Central memory CD8-positive, alpha-beta T cell (primary cell): ENCODE measurements around the gene ACTR3C.

ENCODE experiments used
- ATAC-seq: fragments of 150-1000 bp; cut with Tn5 transposase; replicated peaks from 2 replicates; pipeline ENCODE4 v1.10.0; 2022; ENCODE audit warnings: mild to moderate bottlenecking, moderate FRiP score, moderate number of reproducible peaks; ENCODE audit not compliant: poor library complexity, severe bottlenecking; ENCODE audit errors: extremely low read depth
- DNase-seq, 2 donors: peaks; one replicate each; pipeline ENCODE4 v3.0.0; 2021; ENCODE audit warnings: low spot score in 2 of 2
- H3K27ac Mint-ChIP-seq: one replicate; pipeline ENCODE4 v1.8.0; 2022; ENCODE audit warnings: low read depth, mild to moderate bottlenecking, moderate library complexity, mixed read lengths
- H3K27me3 Mint-ChIP-seq: one replicate; pipeline ENCODE4 v1.8.0; 2022; ENCODE audit warnings: mixed read lengths
- H3K36me3 Mint-ChIP-seq: one replicate; pipeline ENCODE4 v1.8.0; 2022; ENCODE audit warnings: mild to moderate bottlenecking, moderate library complexity, mixed read lengths; ENCODE audit not compliant: insufficient read depth
- H3K4me1 Mint-ChIP-seq: one replicate; pipeline ENCODE4 v1.8.0; 2022; ENCODE audit warnings: mixed read lengths
- H3K4me3 Mint-ChIP-seq: one replicate; pipeline ENCODE4 v1.8.0; 2022; ENCODE audit warnings: mild to moderate bottlenecking, moderate library complexity, mixed read lengths
- H3K9me3 Mint-ChIP-seq: one replicate; pipeline ENCODE4 v1.8.0; 2022; ENCODE audit warnings: mixed read lengths

Gene ACTR3C

DNA sequence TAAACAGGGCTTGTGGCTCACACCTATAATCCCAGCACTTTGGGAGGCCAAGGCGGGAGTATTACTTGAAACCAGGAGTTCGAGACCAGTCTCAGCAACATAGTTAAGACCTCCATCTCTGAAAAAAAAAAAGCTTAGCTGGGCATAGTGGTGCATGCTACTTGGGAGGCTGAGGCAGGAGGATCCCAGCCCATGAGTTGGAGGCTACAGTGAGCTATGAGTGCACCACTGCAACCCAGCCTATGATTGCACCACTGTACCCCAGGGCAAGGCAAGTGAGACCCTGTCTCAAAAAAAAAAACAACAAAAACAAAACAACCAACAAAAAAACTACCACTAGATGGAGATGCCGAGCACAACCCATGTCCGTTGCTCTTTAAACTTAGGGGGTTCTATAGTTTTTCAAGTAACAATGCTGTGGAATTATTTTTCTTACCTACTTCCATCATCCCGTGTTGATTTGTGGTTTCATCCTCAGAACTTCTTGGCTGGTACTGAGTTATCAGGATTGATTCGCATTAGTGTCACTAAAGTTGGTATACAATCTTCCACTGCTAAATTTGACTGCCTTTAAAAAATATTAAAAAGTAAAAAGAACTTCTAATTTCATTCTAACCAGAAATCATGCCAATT, 33.0 kb upstream of the ACTR3C start:
- no peak for ATAC-seq
- Mint-ChIP-seq H3K36me3 (peaks cover 9% of the 10 kb centered on the region), H3K4me1 (peaks cover 40% of the 10 kb centered on the region), H3K4me3 (no peak overlapping the region), H3K27ac (no peak overlapping the region), H3K9me3 (no peaks in the 10 kb centered on the region), H3K27me3 (no peaks in the 10 kb centered on the region)
- DNase-seq, result no peak

DNA sequence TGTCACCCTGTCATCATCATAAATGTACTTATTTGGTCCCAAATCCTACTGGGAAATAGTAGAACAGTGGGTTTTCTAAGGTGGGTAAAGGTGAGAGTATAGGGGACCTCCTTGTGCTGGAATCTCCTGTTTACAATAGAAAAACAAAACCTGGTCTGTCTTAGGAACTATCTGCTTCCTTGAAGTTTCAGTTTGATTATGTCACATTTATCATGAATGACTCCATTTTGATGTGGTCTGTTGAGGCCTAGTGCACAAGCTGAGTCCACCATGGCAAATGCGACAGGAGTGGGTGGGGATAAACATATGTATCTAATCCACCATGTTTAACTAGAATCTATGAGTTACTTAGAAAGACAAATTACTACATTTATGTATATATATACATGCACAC, 32.3 kb upstream of the ACTR3C start:
- no peaks in the 10 kb centered on the region for H3K9me3 Mint-ChIP-seq
- peaks cover 9% of the 10 kb centered on the region for H3K36me3 Mint-ChIP-seq
- peaks cover 40% of the 10 kb centered on the region for H3K4me1 Mint-ChIP-seq
- no peak for ATAC-seq
- DNase-seq, result no peak
- H3K4me3 Mint-ChIP-seq, result no peak overlapping the region
- H3K27me3 Mint-ChIP-seq, result no peaks in the 10 kb centered on the region
- H3K27ac Mint-ChIP-seq, result no peak overlapping the region

GRCh38 chr7:150351587-150352194, 28.3 kb upstream of the ACTR3C start:
- no peak overlapping the region for H3K4me3 Mint-ChIP-seq
- no peak overlapping the region for H3K27ac Mint-ChIP-seq
- H3K4me1 Mint-ChIP-seq, result peaks cover 6% of the 10 kb centered on the region
- DNase-seq, result no peak
- no peaks in the 10 kb centered on the region for H3K9me3 Mint-ChIP-seq
- peaks cover 2% of the 10 kb centered on the region for H3K36me3 Mint-ChIP-seq
- H3K27me3 Mint-ChIP-seq, result peaks cover 3% of the 10 kb centered on the region
- ATAC-seq, result no peak

GRCh38 chr7:150346922-150347321, 23.6 kb upstream of the ACTR3C start:
- ATAC-seq (no peak), DNase-seq (no peak)
- Mint-ChIP-seq H3K27ac (no peak overlapping the region), H3K36me3 (no peaks in the 10 kb centered on the region), H3K4me1 (no peaks in the 10 kb centered on the region), H3K9me3 (no peaks in the 10 kb centered on the region), H3K27me3 (peaks cover 33% of the 10 kb centered on the region), H3K4me3 (no peak overlapping the region)

- Mint-ChIP-seq H3K27ac (no peak overlapping the region), H3K36me3 (peaks cover 2% of the 10 kb centered on the region), H3K4me3 (no peak overlapping the region), H3K9me3 (no peaks in the 10 kb centered on the region), H3K27me3 (peaks cover 38% of the 10 kb centered on the region), H3K4me1 (no peaks in the 10 kb centered on the region)
- no peak for ATAC-seq
- no peak for DNase-seq
These were observed 21.7 kb upstream of the ACTR3C start for GRCh38 chr7:150345012-150345411.

DNA sequence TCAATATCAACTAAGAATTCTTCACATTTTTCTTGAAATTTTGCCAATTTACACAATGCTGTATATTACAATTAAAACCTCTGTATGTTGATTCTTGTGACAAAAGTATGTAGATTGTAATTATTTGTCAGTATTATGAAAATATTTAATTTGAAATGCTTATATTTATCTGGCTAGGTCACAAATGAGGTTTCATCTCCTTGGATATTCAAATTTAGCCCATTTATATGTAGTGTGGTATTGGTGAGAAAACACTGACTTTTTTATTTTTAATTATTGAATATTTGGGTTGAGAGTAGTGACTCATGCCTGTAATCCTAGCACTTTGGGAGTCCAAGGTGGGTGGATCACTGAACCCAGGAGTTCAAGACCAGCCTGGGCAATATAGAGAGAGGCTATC, 21.0 kb upstream of the ACTR3C start:
- DNase-seq, result no peak
- no peak overlapping the region for H3K4me3 Mint-ChIP-seq
- ATAC-seq, result no peak
- H3K36me3 Mint-ChIP-seq, result peaks cover 2% of the 10 kb centered on the region
- H3K27ac Mint-ChIP-seq, result no peak overlapping the region
- no peaks in the 10 kb centered on the region for H3K9me3 Mint-ChIP-seq
- peaks cover 38% of the 10 kb centered on the region for H3K27me3 Mint-ChIP-seq
- no peaks in the 10 kb centered on the region for H3K4me1 Mint-ChIP-seq

- peaks cover 38% of the 10 kb centered on the region for H3K27me3 Mint-ChIP-seq
- H3K27ac Mint-ChIP-seq, result no peak overlapping the region
These were observed 19.9 kb upstream of the ACTR3C start for GRCh38 chr7:150343225-150343624.

GRCh38 chr7:150342121-150342408, 18.7 kb upstream of the ACTR3C start:
- H3K27ac Mint-ChIP-seq, result no peak overlapping the region
- no peak overlapping the region for H3K4me3 Mint-ChIP-seq

More at GRCh38 chr7:150343225-150343624, 19.9 kb upstream of the ACTR3C start:
- no peak for DNase-seq
- Mint-ChIP-seq H3K36me3 (peaks cover 3% of the 10 kb centered on the region), H3K4me1 (peaks cover under 1% of the 10 kb centered on the region), H3K9me3 (no peaks in the 10 kb centered on the region), H3K4me3 (no peak overlapping the region)
- ATAC-seq, result no peak

GRCh38 chr7:150341263-150342120, 18.1 kb upstream of the ACTR3C start, which contains the start of gene RARRES2:
RARRES2 (minus strand) TSS chr7:150341629; CDS start chr7:150340609, 1,020 bp downstream.
- Mint-ChIP-seq H3K27me3 (peaks cover 33% of the 10 kb centered on the region), H3K27ac (no peak within 1 kb of the TSS), H3K36me3 (peaks cover 6% of the 10 kb centered on the region), H3K4me3 (no peak within 1 kb of the TSS), H3K4me1 (peaks cover 5% of the 10 kb centered on the region), H3K9me3 (no peaks in the 10 kb centered on the region)
- DNase-seq, result no peak
- ATAC-seq, result no peak

More at GRCh38 chr7:150342121-150342408, 18.7 kb upstream of the ACTR3C start:
- ATAC-seq (no peak), DNase-seq (no peak)
- Mint-ChIP-seq H3K27me3 (peaks cover 38% of the 10 kb centered on the region), H3K4me1 (peaks cover 5% of the 10 kb centered on the region), H3K36me3 (peaks cover 6% of the 10 kb centered on the region), H3K9me3 (no peaks in the 10 kb centered on the region)

- H3K36me3 Mint-ChIP-seq, result peaks cover 6% of the 10 kb centered on the region
- H3K27ac Mint-ChIP-seq, result no peak overlapping the region
- DNase-seq (no peak), ATAC-seq (no peak)
- H3K9me3 Mint-ChIP-seq, result no peaks in the 10 kb centered on the region
- no peak overlapping the region for H3K4me3 Mint-ChIP-seq
- H3K27me3 Mint-ChIP-seq, result peaks cover 27% of the 10 kb centered on the region
- H3K4me1 Mint-ChIP-seq, result peaks cover 5% of the 10 kb centered on the region
These were observed 17.5 kb upstream of the ACTR3C start for GRCh38 chr7:150340875-150341262.

- Mint-ChIP-seq H3K36me3 (peaks cover 6% of the 10 kb centered on the region), H3K27ac (no peak overlapping the region), H3K27me3 (peaks cover 24% of the 10 kb centered on the region), H3K4me3 (no peak overlapping the region), H3K4me1 (peaks cover 5% of the 10 kb centered on the region), H3K9me3 (no peaks in the 10 kb centered on the region)
- ATAC-seq (no peak), DNase-seq (no peak)
These were observed 16.8 kb upstream of the ACTR3C start for GRCh38 chr7:150340024-150340749.

DNA sequence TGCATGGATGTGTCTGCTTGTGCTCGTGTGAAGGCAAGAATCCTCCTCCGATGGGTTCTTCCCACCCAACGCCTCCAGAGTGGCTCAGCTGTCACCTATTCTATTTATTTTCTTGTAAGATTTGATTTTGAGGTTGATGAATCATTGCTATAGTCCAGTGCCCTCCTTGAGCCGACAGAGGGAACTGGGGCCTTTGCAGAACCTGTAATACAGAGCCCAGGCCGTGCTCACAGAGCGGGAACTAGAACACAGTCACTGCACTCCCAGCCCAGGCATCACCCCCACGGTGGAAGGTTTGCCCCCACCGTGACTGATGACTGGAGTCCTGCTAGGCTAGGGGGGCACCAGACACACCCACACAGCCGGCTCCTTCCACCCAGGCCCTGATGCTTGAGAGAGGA, 16.1 kb upstream of the ACTR3C start:
- Mint-ChIP-seq H3K36me3 (peaks cover 6% of the 10 kb centered on the region), H3K4me3 (no peak overlapping the region), H3K4me1 (peaks cover 5% of the 10 kb centered on the region), H3K9me3 (no peaks in the 10 kb centered on the region), H3K27me3 (peaks cover 24% of the 10 kb centered on the region), H3K27ac (no peak overlapping the region)
- DNase-seq, result no peak
- no peak for ATAC-seq
